Astrocyte of the cerebellum (primary cell): Measurements from ENCODE around the gene MVB12A.

ENCODE experiments used
- DNase-seq: peaks from one replicate; pipeline ENCODE4 v3.0.0-alpha.2; 2011; ENCODE audit warnings: low read depth
- H3K4me3 ChIP-seq: 2 replicates; pipeline ENCODE4 v1.5.1; 2011; ENCODE audit warnings: mild to moderate bottlenecking, low read depth, low read length, moderate library complexity
- CTCF ChIP-seq: IDR thresholded peaks from 2 replicates; pipeline ENCODE4 v1.5.1; 2012; ENCODE audit warnings: low read length, low read depth, moderate library complexity, mild to moderate bottlenecking; ENCODE audit errors: missing control alignments
- in situ Hi-C: cut with HindIII; loops from 2 replicates; pipeline ENCODE4 v1.10.0; 2017; ENCODE audit warnings: low sequenced_read_pairs

MVB12A gene

GRCh38 chr19:17414097-17414496 lies 5.8 kb upstream of the MVB12A start:
- no peak for DNase-seq
- no peak for TF ChIP-seq CTCF
- no peak overlapping the region for H3K4me3 ChIP-seq
- in situ Hi-C loops = no loop called here

- no peak for TF ChIP-seq CTCF
- no peak overlapping the region for H3K4me3 ChIP-seq
- in situ Hi-C loops = no loop called here
- DNase-seq = no peak
Measured at GRCh38 chr19:17415121-17415520, 4.7 kb upstream of the MVB12A start.

GRCh38 chr19:17418710-17419109 lies 1.1 kb upstream of the MVB12A start:
- in situ Hi-C loops = no loop called here
- no peak overlapping the region for H3K4me3 ChIP-seq

GRCh38 chr19:17419154-17419620 lies 660 bp upstream of the MVB12A start:
- DNase-seq = no peak
- in situ Hi-C loops = no loop called here
- TF ChIP-seq CTCF = no peak
- peak overlapping the region; percentile 78 for H3K4me3 ChIP-seq

More at GRCh38 chr19:17418710-17419109, 1.1 kb upstream of the MVB12A start:
- no peak for DNase-seq
- TF ChIP-seq CTCF = no peak

GRCh38 chr19:17420475-17420924 lies 653 bp downstream of the MVB12A start:
- in situ Hi-C loops = no loop called here
- H3K4me3 ChIP-seq = peak overlapping the region; percentile 78
- DNase-seq = no peak
- peak; percentile 14 for TF ChIP-seq CTCF

GRCh38 chr19:17421942-17422341 lies 2.1 kb downstream of the MVB12A start:
- no peak for TF ChIP-seq CTCF
- DNase-seq = no peak
- in situ Hi-C loops = no loop called here
- H3K4me3 ChIP-seq = no peak overlapping the region
